Measurements from ENCODE around the gene GRPR. TPM values are rescaled to one million over a fixed set of nuclear protein-coding genes. Genes with fewer than 3 reads are reported as not detected.

The GRPR gene
- total and polyA plus RNA-seq, 10 of the 15 experiments (the other 5 are each of a cell fraction or from before 2014, with no cell fraction given), result 0.10 to 3.7 (median 0.21) TPM; not detected in 1

- no peaks in the 10 kb centered on the region for H3K79me2 ChIP-seq (ENCODE audit: control insufficient read depth, insufficient read depth, low read length)
- no peaks in the 10 kb centered on the region for H3K36me3 ChIP-seq (ENCODE audit: control insufficient read depth in 2 of 2, insufficient read depth in 2 of 2, low read length in 1 of 2)
- H3K9ac ChIP-seq (ENCODE audit: control insufficient read depth, insufficient read depth, low read length), result no peak within 1 kb of the TSS
- no peak within 1 kb of the TSS for H3K4me2 ChIP-seq (ENCODE audit: control insufficient read depth, insufficient read depth)
- RAD21 ChIA-PET (ENCODE audit: unreplicated experiment), result no interaction called here
- intact Hi-C loops (cut with micrococcal nuclease; ENCODE audit: unreplicated experiment), result no loop called here
- in situ Hi-C loops (cut with MboI), result no loop called here
- CTCF ChIA-PET, result interaction anchor here (1.0 kb wide), 1 partner anchor 12 kb away, joined by 3 read pairs; no protein-coding TSS in a partner anchor
- BruUV-seq (replicated peaks), result no TSS peak
- POLR2A ChIA-PET, result no interaction called here
- TF ChIP-seq MTA3 (IDR thresholded peaks at IDR 0.05; ENCODE audit: borderline replicate concordance, low read length) (no peak), SMAD5 (IDR thresholded peaks at IDR 0.05; ENCODE audit: low read depth) (no peak), ZNF24 (IDR thresholded peaks at IDR 0.05) (no peak), NFYB (IDR thresholded peaks at IDR 0.05; ENCODE audit: insufficient read depth, low read depth, low read length) (no peak), MEF2B (IDR thresholded peaks at IDR 0.05; ENCODE audit: partially characterized antibody, poor library complexity, severe bottlenecking) (no peak), LARP7 (IDR thresholded peaks at IDR 0.05) (no peak), HDGF (IDR thresholded peaks at IDR 0.05) (no peak), ZBTB40 (IDR thresholded peaks at IDR 0.05; ENCODE audit: borderline replicate concordance) (no peak), NRF1 (conservative IDR thresholded peaks at IDR 0.05; ENCODE audit: low read depth, low read length) (no peak), STAT1 (conservative IDR thresholded peaks at IDR 0.05) (no peak), POLR2A (IDR thresholded peaks at IDR 0.05; ENCODE audit: low read depth, low read length) (no peak)
- TF ChIP-seq, protein P1, sequence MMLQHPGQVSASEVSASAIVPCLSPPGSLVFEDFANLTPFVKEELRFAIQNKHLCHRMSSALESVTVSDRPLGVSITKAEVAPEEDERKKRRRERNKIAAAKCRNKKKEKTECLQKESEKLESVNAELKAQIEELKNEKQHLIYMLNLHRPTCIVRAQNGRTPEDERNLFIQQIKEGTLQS (IDR thresholded peaks at IDR 0.05; ENCODE audit: borderline replicate concordance, extremely low read depth, low read depth, low read length), result no peak
- TF ChIP-seq, protein P2, sequence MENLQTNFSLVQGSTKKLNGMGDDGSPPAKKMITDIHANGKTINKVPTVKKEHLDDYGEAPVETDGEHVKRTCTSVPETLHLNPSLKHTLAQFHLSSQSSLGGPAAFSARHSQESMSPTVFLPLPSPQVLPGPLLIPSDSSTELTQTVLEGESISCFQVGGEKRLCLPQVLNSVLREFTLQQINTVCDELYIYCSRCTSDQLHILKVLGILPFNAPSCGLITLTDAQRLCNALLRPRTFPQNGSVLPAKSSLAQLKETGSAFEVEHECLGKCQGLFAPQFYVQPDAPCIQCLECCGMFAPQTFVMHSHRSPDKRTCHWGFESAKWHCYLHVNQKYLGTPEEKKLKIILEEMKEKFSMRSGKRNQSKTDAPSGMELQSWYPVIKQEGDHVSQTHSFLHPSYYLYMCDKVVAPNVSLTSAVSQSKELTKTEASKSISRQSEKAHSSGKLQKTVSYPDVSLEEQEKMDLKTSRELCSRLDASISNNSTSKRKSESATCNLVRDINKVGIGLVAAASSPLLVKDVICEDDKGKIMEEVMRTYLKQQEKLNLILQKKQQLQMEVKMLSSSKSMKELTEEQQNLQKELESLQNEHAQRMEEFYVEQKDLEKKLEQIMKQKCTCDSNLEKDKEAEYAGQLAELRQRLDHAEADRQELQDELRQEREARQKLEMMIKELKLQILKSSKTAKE (IDR thresholded peaks at IDR 0.05; ENCODE audit: low read depth, poor library complexity, severe bottlenecking), result no peak
- no peaks in the 10 kb centered on the region; a peak in 1 of 4 replicates for H3K27me3 ChIP-seq (replicated peaks in 1 of 2; ENCODE audit: control insufficient read depth in 2 of 2, insufficient read depth in 2 of 2, low read length in 1 of 2)
- no peak within 1 kb of the TSS for H3K4me3 ChIP-seq
- no peaks in the 10 kb centered on the region for H3K4me1 ChIP-seq (ENCODE audit: control insufficient read depth, insufficient read depth, low read length)
- no peaks in the 10 kb centered on the region for H4K20me1 ChIP-seq (ENCODE audit: control insufficient read depth, insufficient read depth)
- ATAC-seq (no peak), DNase-seq (ENCODE audit: low read depth, low spot score) (no peak), FAIRE-seq (no peak)
- H3K27ac ChIP-seq (ENCODE audit: control insufficient read depth, insufficient read depth), result no peak within 1 kb of the TSS
- H3K9me3 ChIP-seq (replicated peaks; ENCODE audit: control insufficient read depth, insufficient read depth, low read length), result no peaks in the 10 kb centered on the region; the same call in 2 of the 3 replicates
- H2AFZ ChIP-seq (ENCODE audit: control insufficient read depth, low read depth, low read length), result no peak within 1 kb of the TSS
- SMC1A ChIA-PET (ENCODE audit: uncharacterized antibody, unreplicated experiment), result no interaction called here
- 25% methylated on average over 5 of the region's 5 CpGs for WGBS (ENCODE audit: insufficient coverage, insufficient replicate concordance, low lambda C conversion rate, missing lambda C conversion rate)
Measured at GRCh38 chrX:16167181-16167580, 43.8 kb downstream of the GRPR start, which contains the start of gene MAGEB17. TSS of gene MAGEB17 (plus strand) at chrX:16167481. CDS start at chrX:16170383, 2,902 bp downstream.
